Measurements from ENCODE around the gene SEPTIN12. TPM values are rescaled to one million over a fixed set of nuclear protein-coding genes. Genes with fewer than 3 reads are reported as not detected.

Gene SEPTIN12
- polyA plus RNA-seq, 1 donor from 2014 or later = 1.8 TPM

Small RNA genes lying within 50 kb of the gene (small RNA-seq; reads per million reads assigned to genes)
- gene RF00017 = 0 reads per million in 3 experiments

Other genes with a start within 250 kb of the SEPTIN12 start
- 16.4 and 18.8 TPM in 2 replicates for gene CDIP1, start 249.6 kb downstream of the SEPTIN12 start, polyA plus RNA-seq
- 0.21 and 0.26 TPM in 2 replicates for gene C16orf96, start 232.0 kb downstream of the SEPTIN12 start, polyA plus RNA-seq
- 3.3 and 4.1 TPM in 2 replicates for gene UBALD1, start 173.5 kb downstream of the SEPTIN12 start, polyA plus RNA-seq
- gene MGRN1, start 163.5 kb downstream of the SEPTIN12 start, polyA plus RNA-seq = 35.9 and 47.0 TPM in 2 replicates
- 125 and 153 TPM in 2 replicates for gene NUDT16L1, start 94.8 kb downstream of the SEPTIN12 start, polyA plus RNA-seq
- 53.9 and 65.2 TPM in 2 replicates for gene ANKS3, start 54.1 kb downstream of the SEPTIN12 start, polyA plus RNA-seq
- 3.4 and 6.2 TPM in 2 replicates for gene DNAAF8, start 53.8 kb downstream of the SEPTIN12 start, polyA plus RNA-seq
- 16.0 and 29.0 TPM in 2 replicates for gene ZNF500, start 21.2 kb downstream of the SEPTIN12 start, polyA plus RNA-seq
- not detected in 2 replicates for gene SMIM22, start 7.0 kb upstream of the SEPTIN12 start, polyA plus RNA-seq
- 203 and 241 TPM in 2 replicates for gene ROGDI, start 14.3 kb upstream of the SEPTIN12 start, polyA plus RNA-seq
- 78.6 and 87.6 TPM in 2 replicates for gene GLYR1, start 58.9 kb upstream of the SEPTIN12 start, polyA plus RNA-seq
- 17.1 and 18.5 TPM in 2 replicates for gene UBN1, start 59.1 kb upstream of the SEPTIN12 start, polyA plus RNA-seq
- 0.66 and 0.81 TPM in 2 replicates for gene PPL, start 148.8 kb upstream of the SEPTIN12 start, polyA plus RNA-seq
- gene SEC14L5, start 170.0 kb upstream of the SEPTIN12 start, polyA plus RNA-seq = 0.43 and 0.50 TPM in 2 replicates
- gene NAGPA, start 245.6 kb upstream of the SEPTIN12 start, polyA plus RNA-seq = 33.1 and 36.6 TPM in 2 replicates

Data from neural cell (in vitro differentiated cells).